ENCODE measurements around the gene LRRC58. TPM values are rescaled to one million over a fixed set of nuclear protein-coding genes. Genes with fewer than 3 reads are reported as not detected.

Gene LRRC58
- total RNA-seq, 4 donors from 2014 or later = 30.0 to 36.7 (median 35.2) TPM

GRCh38 chr3:120280026-120280425, 69.1 kb downstream of the LRRC58 start:
- no peak overlapping the region for H3K4me3 ChIP-seq
- H3K36me3 ChIP-seq = no peaks in the 10 kb centered on the region
- 100% methylated on average over 1 of the region's 1 CpG for WGBS
- peaks cover 0 to 14% (median 10%) of the 10 kb centered on the region in 4 donors for H3K4me1 ChIP-seq
- DNase-seq (ENCODE audit: extremely low spot score) = no peak
- no peaks in the 10 kb centered on the region for H3K27me3 ChIP-seq
- TF ChIP-seq POLR2AphosphoS5 (IDR thresholded peaks at IDR 0.05) = no peak
- TF ChIP-seq POLR2A (IDR thresholded peaks at IDR 0.05; ENCODE audit: low read depth) = no peak
- TF ChIP-seq CTCF (IDR thresholded peaks at IDR 0.05) = no peak
- no peak for TF ChIP-seq EP300 (IDR thresholded peaks at IDR 0.05)
- intact Hi-C loops (cut with DNase I) = no loop called here
- H3K9me3 ChIP-seq = no peaks in the 10 kb centered on the region
- no peak overlapping the region for H3K27ac ChIP-seq (replicated peaks in 1 of 4)

GRCh38 chr3:120276767-120277166, 72.4 kb downstream of the LRRC58 start:
- DNase-seq (ENCODE audit: extremely low spot score) = no peak
- intact Hi-C loops (cut with DNase I) = no loop called here
- H3K27ac ChIP-seq (replicated peaks in 1 of 4) = no peak overlapping the region
- WGBS = 89% methylated on average over 2 of the region's 2 CpGs
- H3K36me3 ChIP-seq = no peaks in the 10 kb centered on the region
- no peak overlapping the region for H3K4me3 ChIP-seq
- H3K4me1 ChIP-seq = peaks cover 0 to 13% (median 11%) of the 10 kb centered on the region in 4 donors
- no peaks in the 10 kb centered on the region for H3K9me3 ChIP-seq
- no peaks in the 10 kb centered on the region for H3K27me3 ChIP-seq
- no peak for TF ChIP-seq CTCF (IDR thresholded peaks at IDR 0.05)
- TF ChIP-seq EP300 (IDR thresholded peaks at IDR 0.05) = no peak

GRCh38 chr3:120275618-120276017, 73.5 kb downstream of the LRRC58 start:
- intact Hi-C loops (cut with DNase I) = no loop called here
- H3K36me3 ChIP-seq = no peaks in the 10 kb centered on the region
- no peak for DNase-seq (ENCODE audit: extremely low spot score)
- WGBS = 52% methylated on average over 4 of the region's 4 CpGs
- H3K27ac ChIP-seq (replicated peaks in 1 of 4) = no peak overlapping the region
- no peak overlapping the region for H3K4me3 ChIP-seq
- H3K9me3 ChIP-seq = no peaks in the 10 kb centered on the region
- peaks cover 0 to 13% (median 11%) of the 10 kb centered on the region in 4 donors for H3K4me1 ChIP-seq
- no peaks in the 10 kb centered on the region for H3K27me3 ChIP-seq
- TF ChIP-seq POLR2A (IDR thresholded peaks at IDR 0.05; ENCODE audit: low read depth) = no peak

- Histone ChIP-seq H3K4me3 (no peak overlapping the region), H3K4me1 (peaks cover 0 to 13% (median 11%) of the 10 kb centered on the region in 4 donors), H3K9me3 (no peaks in the 10 kb centered on the region), H3K27me3 (no peaks in the 10 kb centered on the region), H3K36me3 (no peaks in the 10 kb centered on the region), H3K27ac (replicated peaks in 1 of 4) (no peak overlapping the region)
- no peak for DNase-seq (ENCODE audit: extremely low spot score)
- TF ChIP-seq POLR2AphosphoS5 (IDR thresholded peaks at IDR 0.05) = peak in 1 of 2 donors; percentile 54
- TF ChIP-seq EP300 (IDR thresholded peaks at IDR 0.05) = no peak
- WGBS = 40% methylated on average over 1 of the region's 5 CpGs
- intact Hi-C loops (cut with DNase I) = no loop called here
These were observed 74.4 kb downstream of the LRRC58 start for GRCh38 chr3:120274739-120275167.

Other genes starting within 250 kb of the LRRC58 start
- gene GPR156, start 64.1 kb downstream of the LRRC58 start, total RNA-seq = 1 to 10 TPM in 1 of 4 donors, under 1 TPM in 3; 0.33 to 2.1 (median 0.60) TPM
- 100 to 1,000 TPM; 409 to 701 (median 677) TPM for gene FSTL1, start 101.6 kb upstream of the LRRC58 start, total RNA-seq
- gene NDUFB4, start 247.0 kb upstream of the LRRC58 start, total RNA-seq = 100 to 1,000 TPM; 142 to 333 (median 256) TPM

Data from esophagus muscularis mucosa (tissue), 4 donors.